Epidermal melanocyte (primary cell): Measurements from ENCODE around the gene SWAP70.
A peak's percentile ranks its signal among the peaks of the same experiment; 100 is the strongest.

ENCODE experiments used
- DNase-seq: peaks from one replicate; pipeline ENCODE4 v3.0.0; 2011; ENCODE audit warnings: low spot score; ENCODE audit not compliant: insufficient read length

Gene SWAP70

DNA sequence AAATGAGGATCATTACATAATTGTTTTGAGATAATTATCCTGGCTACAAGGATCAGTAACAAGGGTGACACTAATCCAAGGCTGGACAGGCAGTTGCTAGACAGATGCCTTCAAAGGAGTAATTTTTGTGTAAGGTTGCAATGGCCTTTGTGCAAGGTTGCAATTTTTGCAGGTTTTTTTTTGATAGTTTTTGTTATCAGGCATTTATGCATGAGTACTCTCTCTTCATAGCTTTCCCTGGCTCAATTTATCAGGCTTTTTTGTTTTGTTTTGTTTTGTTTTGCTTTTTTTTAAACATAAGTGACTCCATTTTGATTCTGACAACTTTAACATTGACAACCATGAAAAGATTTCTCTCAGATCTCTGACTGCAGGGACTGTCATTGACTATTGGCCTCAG, 110.2 kb downstream of the SWAP70 start:
- no peak for DNase-seq

DNA sequence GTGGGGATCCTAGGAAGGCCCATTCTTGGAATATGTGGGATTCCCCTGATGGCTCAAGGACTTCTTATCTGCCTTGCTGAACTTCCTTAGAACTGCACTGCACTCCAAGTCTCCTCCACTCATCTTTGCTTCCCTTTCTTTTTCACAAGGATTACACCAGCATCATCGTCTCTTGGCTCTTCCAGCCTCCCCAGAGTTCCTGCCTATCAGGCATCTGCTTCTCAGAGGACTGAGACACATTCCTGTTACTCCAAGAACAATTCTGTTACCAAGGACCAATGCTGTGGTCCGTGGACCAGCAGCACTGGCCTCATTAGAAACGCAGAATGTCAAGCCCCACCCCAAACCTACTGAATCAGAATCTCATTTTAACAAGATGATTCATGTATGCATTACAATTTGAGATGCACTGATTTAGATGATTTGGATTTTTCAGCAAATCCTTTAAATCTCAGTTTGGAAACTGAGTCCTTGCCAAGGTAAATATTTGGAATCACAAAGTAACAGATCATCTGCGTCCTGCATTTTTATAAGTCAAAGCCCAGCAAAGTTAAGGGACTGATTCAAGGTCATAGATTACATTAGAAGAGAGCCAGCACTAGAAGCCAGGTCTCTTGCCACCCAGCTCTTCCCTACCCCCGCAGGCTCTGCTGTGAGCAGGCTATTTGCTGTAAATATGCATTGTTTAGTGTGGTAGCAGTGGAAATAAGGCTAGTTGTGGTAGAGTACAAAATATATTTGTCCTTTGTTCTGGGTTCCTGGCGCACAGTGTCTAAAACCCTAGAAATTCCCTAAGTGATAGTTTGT, 110.9 kb downstream of the SWAP70 start:
- no peak for DNase-seq

DNA sequence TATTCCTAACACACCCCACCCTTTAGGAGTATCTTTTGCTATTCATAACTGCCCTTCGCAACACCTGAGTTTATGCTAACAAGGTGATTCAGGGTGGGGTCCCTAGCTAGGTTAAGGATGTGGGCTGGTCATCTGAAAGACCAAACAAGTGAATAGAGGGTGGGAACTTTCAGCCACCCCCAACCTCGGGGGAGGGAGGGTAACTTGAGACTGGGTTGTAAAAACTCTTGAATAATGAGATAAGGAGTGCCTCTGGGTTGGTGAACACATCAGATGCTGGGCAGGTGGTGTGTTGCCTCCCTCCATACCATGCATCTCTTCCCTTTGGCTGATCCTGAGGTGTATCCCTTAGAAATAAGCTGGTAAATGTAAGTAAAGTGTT, 111.5 kb downstream of the SWAP70 start:
- DNase-seq = no peak

DNA sequence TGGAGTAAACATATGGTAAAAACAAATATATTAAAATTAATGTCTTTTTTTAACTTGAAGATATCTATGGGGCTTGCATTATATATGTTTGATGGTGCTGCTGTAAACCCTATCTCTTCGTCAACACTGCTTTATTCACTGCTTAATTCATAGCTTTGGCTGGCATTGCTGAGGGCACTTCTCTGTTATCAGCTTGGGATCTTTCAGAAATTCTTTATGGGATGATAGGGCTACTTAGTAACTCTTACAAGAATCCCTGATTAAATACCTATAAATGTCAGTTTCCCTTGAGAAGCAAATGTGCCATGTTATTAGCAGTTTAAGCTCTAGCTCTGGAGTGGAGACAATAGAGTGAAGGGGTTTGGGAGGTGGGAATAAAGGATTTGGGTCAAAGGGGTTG, 112.3 kb downstream of the SWAP70 start:
- no peak for DNase-seq

DNA sequence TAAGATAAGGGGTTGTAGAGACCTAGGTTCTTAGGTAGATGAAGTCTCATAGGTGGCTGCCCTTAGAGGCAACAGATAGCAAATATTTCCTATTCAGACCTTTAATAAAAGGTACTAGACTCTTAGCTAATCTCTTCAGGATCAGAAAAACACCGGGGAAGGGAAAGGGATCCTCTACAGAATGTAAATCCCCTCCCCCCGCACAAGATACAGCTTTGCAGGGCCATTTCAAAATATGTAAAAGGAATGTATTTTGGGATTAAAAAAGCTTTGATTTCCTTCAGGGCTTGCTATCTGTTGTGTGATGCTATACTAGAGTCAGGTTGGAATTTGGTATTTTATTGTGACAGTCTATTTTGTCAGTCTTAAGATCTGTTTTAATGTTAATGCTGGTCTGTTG, 113.2 kb downstream of the SWAP70 start:
- DNase-seq = no peak

DNA sequence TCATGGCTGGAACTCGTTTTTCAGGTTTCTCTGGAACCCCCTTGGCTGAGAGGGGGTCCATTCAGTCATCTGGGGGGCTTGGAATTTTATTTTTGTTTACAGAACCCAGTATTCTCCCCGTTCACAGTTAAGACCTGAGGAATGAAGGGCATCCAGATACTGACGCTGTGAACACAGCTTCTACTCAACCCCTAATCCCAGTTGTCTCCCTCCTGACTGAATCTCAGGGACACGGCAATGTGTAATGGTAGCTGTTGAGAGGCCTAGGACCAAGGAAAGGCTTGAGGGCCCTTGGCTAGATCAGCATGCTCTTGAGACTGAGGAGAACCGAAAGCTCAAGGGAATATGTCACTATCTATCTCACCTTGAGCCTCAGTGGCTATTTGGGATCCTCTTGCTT, 113.6 kb downstream of the SWAP70 start:
- no peak for DNase-seq

DNA sequence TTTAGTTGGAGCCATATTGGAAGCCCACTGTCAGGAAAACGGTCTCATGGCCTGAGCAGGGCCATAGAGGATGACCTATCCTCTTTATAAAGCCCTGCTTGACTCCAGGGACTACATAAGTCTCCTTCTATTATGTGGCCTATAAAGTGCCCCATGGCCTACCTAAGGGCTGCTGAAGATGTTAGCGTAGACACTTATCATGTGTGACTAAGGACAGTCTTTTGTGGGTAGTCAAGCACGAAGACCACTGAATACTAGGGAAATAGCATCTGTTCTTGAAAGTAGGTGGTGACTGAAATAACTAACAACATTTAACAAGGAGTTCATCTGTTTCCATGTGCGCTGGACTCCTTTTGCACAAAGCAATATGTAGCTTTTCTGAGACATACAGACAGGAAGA, 117.1 kb downstream of the SWAP70 start:
- no peak for DNase-seq

DNA sequence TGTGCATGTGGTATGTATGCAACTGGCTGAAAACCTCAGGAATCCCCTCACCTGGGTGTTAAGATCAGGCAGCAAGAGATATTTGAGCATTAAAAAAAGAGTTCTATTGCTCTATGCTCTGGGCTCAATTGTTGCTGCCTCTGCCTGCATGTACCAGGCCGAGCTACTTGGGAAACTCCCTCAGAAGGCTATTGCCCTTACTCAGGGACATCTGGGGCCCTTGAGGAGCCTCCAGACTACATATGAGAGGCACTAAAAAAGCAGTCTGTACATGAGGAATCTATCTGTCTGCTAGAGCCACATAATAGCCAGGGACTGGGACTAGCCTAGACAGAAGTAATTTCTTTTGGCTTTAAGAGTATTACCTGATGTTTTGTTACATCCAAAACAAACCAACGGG, 120.1 kb downstream of the SWAP70 start:
- no peak for DNase-seq

DNA sequence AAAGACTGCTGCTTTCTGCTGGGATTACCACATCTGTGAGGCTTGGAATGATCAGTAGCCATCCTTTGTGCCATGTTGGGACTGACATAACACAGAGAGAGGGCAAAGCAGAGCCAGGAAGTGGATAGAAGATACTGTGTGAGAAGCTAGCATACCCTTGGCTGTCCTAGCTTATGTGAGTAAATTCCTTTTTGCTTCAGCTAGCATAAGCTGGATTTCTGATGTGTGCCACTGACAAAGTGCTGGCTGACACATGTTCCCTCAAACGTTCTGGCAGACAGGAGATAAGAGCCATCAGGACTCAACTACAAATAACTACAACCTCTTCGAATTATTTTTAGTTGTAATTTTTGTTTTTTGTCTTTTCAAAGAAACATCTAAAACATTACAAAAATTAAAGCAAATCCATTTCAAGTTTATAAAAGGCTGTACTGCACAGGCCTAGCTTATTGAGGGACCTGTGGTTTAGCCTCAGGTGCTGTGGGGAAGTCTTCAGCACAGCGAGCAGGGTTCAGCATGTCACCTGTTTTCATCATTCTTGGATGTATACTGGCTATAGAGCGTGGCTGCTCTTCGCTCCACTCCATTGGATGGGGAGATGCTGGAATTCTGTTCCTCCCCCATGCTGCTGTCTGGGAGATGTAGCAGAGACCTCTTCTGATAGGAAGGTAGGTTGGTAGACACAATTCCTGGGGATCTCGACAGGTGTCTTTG, 120.9 kb downstream of the SWAP70 start:
- no peak for DNase-seq

DNA sequence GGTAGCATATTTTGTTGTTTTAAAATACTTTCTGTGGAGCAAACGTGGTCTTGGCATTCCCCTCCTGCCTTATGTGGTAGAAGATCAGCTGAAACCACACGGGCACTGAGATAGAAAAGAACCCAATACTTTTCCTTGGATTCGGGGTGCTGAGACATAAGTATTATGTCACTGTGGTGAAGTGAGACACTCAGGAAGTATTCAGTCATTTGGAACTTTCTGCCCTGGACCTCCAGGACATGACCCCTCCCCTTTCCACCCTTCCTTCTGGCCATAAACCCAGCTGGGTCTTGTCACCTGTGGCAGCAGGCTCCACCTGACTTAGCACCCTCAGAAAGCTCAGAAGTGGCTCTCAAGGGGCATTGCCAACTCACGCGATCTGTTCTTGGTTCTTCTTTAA, 123.4 kb downstream of the SWAP70 start:
- no peak for DNase-seq

DNA sequence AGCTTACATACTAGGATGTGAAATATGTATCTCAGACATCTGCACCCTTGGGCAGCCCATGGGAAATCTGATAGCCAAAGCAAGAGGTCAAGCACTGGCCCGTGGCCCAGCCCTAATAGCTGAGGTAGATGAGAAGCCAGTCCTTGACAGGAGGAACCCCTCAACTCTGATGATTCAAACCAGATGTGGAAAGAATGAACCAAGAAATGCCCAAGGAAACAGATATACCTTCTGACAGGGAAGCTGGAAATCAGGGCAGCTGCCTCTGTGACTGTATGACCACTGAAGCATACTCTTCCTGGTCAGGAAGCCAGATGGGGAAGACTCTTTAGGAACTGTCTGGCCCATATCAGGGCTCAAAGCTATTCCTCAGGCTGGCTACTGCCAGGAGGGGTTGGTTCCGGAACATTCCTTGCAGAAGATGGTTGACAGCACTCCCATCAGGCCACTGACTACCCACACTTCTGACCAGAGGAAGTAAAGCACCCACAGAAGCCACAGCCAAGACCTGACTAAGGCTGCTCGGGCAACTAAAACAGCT, 124.2 kb downstream of the SWAP70 start:
- DNase-seq = no peak

DNA sequence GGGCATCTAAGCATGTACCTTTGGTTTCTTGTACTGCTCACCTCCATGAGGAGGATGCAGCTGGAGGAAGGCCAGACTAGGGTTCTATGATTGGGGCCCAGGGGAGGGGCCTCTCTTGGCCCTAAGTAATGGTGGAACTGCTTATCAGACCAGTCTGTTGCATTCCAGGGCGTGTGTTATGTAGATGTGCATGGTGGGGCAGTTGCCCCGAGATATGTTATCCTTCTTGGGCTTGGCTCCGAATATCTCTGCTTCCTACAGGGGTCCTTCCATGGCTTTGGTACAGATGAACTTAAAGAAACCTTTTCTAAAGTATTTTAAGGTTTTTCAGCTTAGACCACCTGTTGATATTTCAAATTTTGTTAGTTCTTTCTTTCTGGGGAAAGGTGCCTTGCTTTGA, 126.0 kb downstream of the SWAP70 start:
- no peak for DNase-seq

DNA sequence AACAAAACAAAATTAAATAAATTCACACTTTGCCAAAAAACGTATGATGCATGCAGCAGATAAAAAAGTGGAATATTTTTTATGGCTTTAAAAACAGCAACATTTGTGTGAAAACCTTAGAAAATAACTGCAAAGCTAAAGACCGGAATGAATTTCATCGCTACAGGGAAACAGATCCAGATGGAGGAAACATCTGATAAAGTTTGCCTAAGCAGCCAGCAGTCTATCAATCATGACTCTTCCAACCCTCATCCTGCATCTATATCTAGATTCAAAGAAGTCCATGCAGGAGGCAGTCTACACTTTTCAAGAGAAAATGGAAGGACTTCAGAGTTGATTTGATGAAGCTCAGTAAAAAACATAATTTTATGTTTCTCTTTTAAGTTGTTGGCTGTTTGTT, 126.8 kb downstream of the SWAP70 start:
- no peak for DNase-seq

DNA sequence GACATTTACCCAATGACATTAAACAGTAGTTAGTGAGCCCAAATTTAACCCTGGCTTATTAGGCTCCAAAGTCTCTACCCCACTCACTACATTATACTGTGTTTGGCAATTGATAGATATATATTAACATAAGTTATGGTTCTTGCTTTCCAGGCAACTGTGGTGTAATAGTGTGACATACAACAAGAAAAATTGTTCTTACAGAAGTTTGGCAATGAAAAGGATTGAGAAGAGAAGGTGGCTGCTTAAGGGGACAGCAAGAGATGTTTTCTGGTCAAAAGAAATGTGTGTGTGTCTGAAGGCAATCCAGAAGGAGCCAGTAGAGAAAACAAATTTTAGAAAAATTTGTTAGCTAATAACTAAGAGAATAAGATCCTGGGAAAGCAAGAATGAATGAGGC, 132.4 kb downstream of the SWAP70 start:
- DNase-seq = no peak

DNA sequence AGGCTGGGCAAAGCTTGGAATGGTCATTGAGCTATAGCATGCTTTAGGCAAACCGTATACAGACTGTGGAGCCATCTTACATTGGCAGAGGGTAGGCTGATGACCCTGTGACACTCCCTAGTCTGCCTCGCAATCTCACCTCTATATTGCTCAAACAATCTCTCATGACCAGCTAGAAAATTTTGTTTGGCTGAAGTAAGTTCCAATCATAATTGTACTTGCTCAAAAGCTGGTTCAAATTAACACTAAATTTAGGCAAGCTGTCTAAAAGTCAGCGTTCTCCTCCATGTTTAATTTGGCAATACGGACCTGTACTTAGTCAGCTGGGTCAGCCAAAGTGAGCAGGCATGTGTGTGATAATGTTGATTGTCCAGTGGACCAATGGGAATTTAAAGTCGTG, 133.0 kb downstream of the SWAP70 start:
- no peak for DNase-seq

DNA sequence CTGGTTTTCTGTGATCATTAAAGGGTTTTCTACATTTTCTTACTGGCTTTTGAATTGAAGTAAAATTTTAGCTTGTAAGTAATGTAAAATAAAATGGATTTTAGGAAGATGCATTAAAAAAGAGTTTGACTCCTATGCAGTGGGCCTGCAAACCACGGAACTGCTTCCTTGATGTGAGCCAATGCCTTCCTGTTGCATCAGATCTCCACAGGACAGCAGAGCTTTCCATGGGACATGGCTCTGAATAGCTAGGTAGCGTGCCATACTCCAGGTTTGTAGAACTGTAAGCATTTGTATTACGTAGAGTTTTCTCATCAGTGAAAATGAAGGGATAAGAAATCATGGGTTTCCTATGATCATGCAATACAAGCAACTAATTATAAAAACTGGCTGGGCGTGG, 133.4 kb downstream of the SWAP70 start:
- DNase-seq = no peak

DNA sequence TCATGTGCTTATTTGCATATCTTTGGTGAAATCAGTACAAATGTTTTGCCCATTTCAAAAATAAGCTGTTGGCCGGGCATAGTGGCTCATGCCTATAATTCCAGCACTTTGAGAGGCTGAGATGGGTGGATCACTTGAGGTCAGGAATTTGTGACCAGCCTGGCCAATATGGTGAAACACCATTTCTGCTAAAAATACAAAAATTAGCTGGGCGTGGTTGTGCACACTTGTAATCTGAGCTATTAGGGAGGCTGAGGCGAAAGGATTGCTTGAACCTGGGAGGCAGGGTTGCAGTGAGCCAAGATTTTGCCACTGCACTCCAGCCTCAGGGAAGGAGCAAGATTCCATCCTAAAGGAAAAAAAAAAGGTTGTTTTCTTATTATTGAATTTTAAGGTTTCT, 136.0 kb downstream of the SWAP70 start:
- DNase-seq = no peak

DNA sequence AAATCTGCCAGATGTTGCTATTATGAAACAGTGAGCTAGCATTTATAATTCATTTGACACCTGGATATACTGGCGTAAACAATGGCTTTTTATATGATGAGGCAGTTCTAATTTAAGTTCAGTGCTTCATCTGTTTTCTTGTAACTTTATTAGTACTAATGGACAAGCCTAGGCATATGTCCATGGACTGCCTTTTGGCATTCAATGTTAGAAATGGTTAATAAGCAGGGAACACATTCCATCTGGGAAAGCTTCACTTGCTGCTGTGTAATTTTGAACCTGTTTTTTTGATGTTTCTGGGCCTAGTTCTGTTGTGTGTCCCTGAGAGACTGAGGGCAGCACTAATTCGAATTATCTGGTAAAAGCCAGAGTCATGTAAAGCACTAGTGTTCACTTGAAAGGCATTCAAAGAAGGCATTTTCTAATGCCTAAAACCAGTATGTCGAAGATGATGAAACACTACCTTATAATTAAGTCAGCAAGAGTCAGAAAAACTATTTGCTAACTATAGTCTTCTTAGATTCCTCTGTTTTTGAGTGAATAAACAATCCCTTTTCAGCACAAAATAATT, 138.5 kb downstream of the SWAP70 start:
- DNase-seq = peak; percentile 45
